Measurements from ENCODE around the gene NTM.

- no peak for TF ChIP-seq CTCF (IDR thresholded peaks at IDR 0.05)
- no peak for TF ChIP-seq POLR2A (IDR thresholded peaks at IDR 0.05)
- no peak for TF ChIP-seq EP300 (IDR thresholded peaks at IDR 0.05)
Observed at GRCh38 chr11:132095230-132096131, 725.1 kb downstream of the NTM start.
